HepG2 (cell line): ENCODE data around the gene NDUFB3. TPM values are rescaled to one million over a fixed set of nuclear protein-coding genes. Genes with fewer than 3 reads are reported as not detected.

ENCODE experiments used
- CC2D1A ChIP-seq: sonication (generic); formaldehyde crosslinking; IDR thresholded peaks from 2 replicates; pipeline ENCODE4 v1.8.1; 2023; ENCODE audit warnings: mild to moderate bottlenecking, missing genetic modification reagents
- KAT8 ChIP-seq: IDR thresholded peaks from 2 replicates; pipeline ENCODE4 v1.6.1; 2016; ENCODE audit warnings: missing genetic modification reagents, missing compliant biosample characterization
- KLF16 ChIP-seq, 2 experiments: sonication (generic) in 1 of 2; formaldehyde crosslinking in 1 of 2; IDR thresholded peaks; 2 replicates each; pipeline versions ENCODE4 v1.6.1 to v1.8.0; 2016 to 2023; ENCODE audit warnings: missing genetic modification reagents in 2 of 2, missing compliant biosample characterization in 1 of 2
- KLF6 ChIP-seq: IDR thresholded peaks from 2 replicates; pipeline ENCODE4 v1.8.0; 2016; ENCODE audit warnings: missing biosample characterization, missing genetic modification reagents
- PITX1 ChIP-seq: sonication (generic); formaldehyde crosslinking; IDR thresholded peaks from 2 replicates; pipeline ENCODE4 v1.5.1; 2020; ENCODE audit warnings: mild to moderate bottlenecking, missing genetic modification reagents
- SPEN ChIP-seq: sonication (generic); formaldehyde crosslinking; IDR thresholded peaks from 2 replicates; pipeline ENCODE4 v1.5.1; 2020; ENCODE audit warnings: low read depth, mild to moderate bottlenecking, missing genetic modification reagents
- ZBTB39 ChIP-seq: sonication (generic); formaldehyde crosslinking; IDR thresholded peaks from 2 replicates; pipeline ENCODE4 v1.5.0; 2020; ENCODE audit warnings: missing genetic modification reagents
- ZFP82 ChIP-seq: sonication (generic); formaldehyde crosslinking; IDR thresholded peaks from 2 replicates; pipeline ENCODE4 v1.5.1; 2020; ENCODE audit warnings: mild to moderate bottlenecking, missing genetic modification reagents, borderline replicate concordance
- ZNF136 ChIP-seq: sonication (generic); formaldehyde crosslinking; IDR thresholded peaks from 2 replicates; pipeline ENCODE4 v1.8.1; 2022; ENCODE audit warnings: low read depth, mild to moderate bottlenecking, moderate library complexity, missing genetic modification reagents
- ZNF17 ChIP-seq: sonication (generic); formaldehyde crosslinking; IDR thresholded peaks from 2 replicates; pipeline ENCODE4 v1.5.0; 2020; ENCODE audit warnings: mild to moderate bottlenecking, missing genetic modification reagents
- ZNF260 ChIP-seq: sonication (generic); formaldehyde crosslinking; IDR thresholded peaks from 2 replicates; pipeline ENCODE4 v1.4.0; 2020; ENCODE audit warnings: missing genetic modification reagents, low read depth, mild to moderate bottlenecking, borderline replicate concordance
- ZNF407 ChIP-seq: sonication (generic); formaldehyde crosslinking; IDR thresholded peaks from one replicate; pipeline ENCODE4 v1.5.1; 2020; ENCODE audit warnings: mild to moderate bottlenecking, missing genetic modification reagents; ENCODE audit errors: not compliant biosample characterization
- ZNF503 ChIP-seq: sonication (generic); formaldehyde crosslinking; IDR thresholded peaks from 2 replicates; pipeline ENCODE4 v1.4.0; 2020; ENCODE audit warnings: missing genetic modification reagents
- ZNF572 ChIP-seq: sonication (generic); formaldehyde crosslinking; IDR thresholded peaks from 2 replicates; pipeline ENCODE4 v1.5.1; 2020; ENCODE audit warnings: mild to moderate bottlenecking, missing genetic modification reagents
- ZNF614 ChIP-seq: IDR thresholded peaks from 2 replicates; pipeline ENCODE4 v1.6.1; 2018; ENCODE audit warnings: missing biosample characterization, missing genetic modification reagents, inconsistent platforms, borderline replicate concordance
- polyA plus RNA-seq, 8 experiments: library from polyadenylated mRNA; depleted of rRNA in 3 of 8; stranded (reverse) in 7 of 8; unstranded in 1 of 8; fragments of >200 nt; fragmentation: Illumina TruSeq in 4 of 8; extraction: Trizol in 4 of 8; gene quantifications; 2 replicates each; pipeline versions ENCODE4 v1.2.1 to v1.2.3, GENCODE V29; 2011 to 2016; ENCODE audit warnings: low read depth in 4 of 8, missing spikeins in 1 of 8, mixed read lengths in 1 of 8; ENCODE audit not compliant: insufficient read depth in 1 of 8
- total RNA-seq, 5 experiments: library from RNA; depleted of rRNA; stranded (reverse); fragments of >200 nt; fragmentation: Illumina TruSeq; extraction: Trizol; gene quantifications; 2 replicates each; pipeline ENCODE4 v1.2.3, GENCODE V29; 2016; ENCODE audit warnings: low read depth in 1 of 5

Gene NDUFB3
- total and polyA plus RNA-seq, 2 of the 13 experiments (the other 11 are each of a cell fraction or from before 2014, with no cell fraction given), result 50.7 to 159 TPM

- TF ChIP-seq ZNF407 (CRISPR knock-in tag), result peak; percentile 18
- TF ChIP-seq ZNF17 (CRISPR knock-in tag), result no peak
- no peak for TF ChIP-seq KAT8 (CRISPR knock-in tag)
- no peak for TF ChIP-seq ZNF614 (CRISPR knock-in tag)
- no peak for TF ChIP-seq ZNF260 (CRISPR knock-in tag)
- no peak for TF ChIP-seq ZFP82
- TF ChIP-seq KLF16 (CRISPR knock-in tag; IDR thresholded peaks at IDR 0.05), result no peak
- no peak for TF ChIP-seq KLF6
- TF ChIP-seq PITX1 (CRISPR knock-in tag), result no peak
- no peak for TF ChIP-seq SPEN (CRISPR knock-in tag)
- TF ChIP-seq ZNF572 (CRISPR knock-in tag), result no peak
- TF ChIP-seq CC2D1A, result no peak
- TF ChIP-seq ZNF503, result no peak
- 0 out of 2 replicates have a peak, but pooled peaks have one; percentile 30 for TF ChIP-seq ZBTB39 (CRISPR knock-in tag)
- 0 out of 2 replicates have a peak, but pooled peaks have one; percentile 9 for TF ChIP-seq ZNF136 (CRISPR knock-in tag)
These were observed 47.4 kb downstream of the NDUFB3 start (continued) for GRCh38 chr2:201118961-201119854.
